Natural killer cell treated with Interleukin-12 subunit alpha and Interleukin-12 subunit beta and Interleukin-15 and Interleukin-18, amount 100 ng/mL, for 72 hours (primary cell): Measurements from ENCODE around the gene KCNAB1. TPM values are rescaled to one million over a fixed set of nuclear protein-coding genes. Genes with fewer than 3 reads are reported as not detected.
A peak's percentile ranks its signal among the peaks of the same experiment; 100 is the strongest.

Experiments used
- ATAC-seq, 2 donors: fragments of 150-1000 bp; cut with Tn5 transposase in 1 of 2; sonication (Bioruptor Pico), chemical (Tn5 transposase) in 1 of 2; 2 replicates each; pipeline ENCODE4 v1.10.0; 2021
- DNase-seq: peaks from one replicate; pipeline ENCODE4 v3.0.0; 2022; ENCODE audit warnings: low spot score
- H3K27ac Mint-ChIP-seq, 2 donors: 1 replicate in 1 of 2; 2 replicates in 1 of 2; pipeline ENCODE4 v1.8.0; 2022; ENCODE audit warnings: mixed read lengths in 2 of 2, mild to moderate bottlenecking in 1 of 2, moderate library complexity in 1 of 2
- H3K27me3 Mint-ChIP-seq, 2 donors: 1 replicate in 1 of 2; 2 replicates in 1 of 2; pipeline ENCODE4 v1.8.0; 2022; ENCODE audit warnings: mixed read lengths in 2 of 2
- H3K36me3 Mint-ChIP-seq: one replicate; pipeline ENCODE4 v1.8.0; 2022; ENCODE audit warnings: mixed read lengths
- H3K4me1 Mint-ChIP-seq, 2 donors: 1 replicate in 1 of 2; 2 replicates in 1 of 2; pipeline ENCODE4 v1.8.0; 2022; ENCODE audit warnings: low read depth in 2 of 2, mixed read lengths in 2 of 2, mild to moderate bottlenecking in 1 of 2
- H3K4me3 Mint-ChIP-seq: one replicate; pipeline ENCODE4 v1.8.0; 2022; ENCODE audit warnings: mixed read lengths
- H3K9me3 Mint-ChIP-seq: 2 replicates; pipeline ENCODE4 v1.8.0; 2022; ENCODE audit warnings: mixed read lengths
- total RNA-seq, 2 donors: library from RNA; stranded (reverse); gene quantifications; one replicate each; pipeline ENCODE4 v1.2.3, GENCODE V29; 2022

KCNAB1 gene
- total RNA-seq, 2 donors from 2014 or later: not detected

- Mint-ChIP-seq H3K4me1 (peaks cover under 1 to 5% of the 10 kb centered on the region in 2 donors), H3K4me3 (no peak overlapping the region), H3K27me3 (peaks cover 20 to 30% of the 10 kb centered on the region in 2 donors), H3K36me3 (no peaks in the 10 kb centered on the region), H3K9me3 (no peaks in the 10 kb centered on the region), H3K27ac (no peak overlapping the region)
- no peak for DNase-seq
- no peak for ATAC-seq
Observed at GRCh38 chr3:156516961-156517360, 396.6 kb downstream of the KCNAB1 start.

DNA sequence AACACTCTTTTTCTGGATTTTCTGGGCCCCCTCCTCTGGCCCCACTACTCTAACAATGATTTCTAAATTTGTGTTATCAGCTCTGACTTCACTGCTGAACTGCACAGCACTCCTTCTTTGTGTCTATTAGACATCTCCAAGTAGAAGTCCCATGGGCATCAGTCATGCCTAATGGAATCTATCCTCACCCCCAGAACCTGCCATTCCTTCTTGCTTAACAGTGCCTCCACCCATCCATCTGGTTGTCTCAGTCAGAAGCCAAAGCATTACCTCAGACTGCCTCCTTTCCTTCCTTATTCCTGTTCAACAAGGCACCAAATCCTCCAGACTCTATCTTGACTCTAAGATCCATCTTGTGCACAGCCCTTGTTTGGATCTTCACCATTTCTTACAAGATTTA lies 398.3 kb downstream of the KCNAB1 start:
- H3K27me3 Mint-ChIP-seq: peaks cover 30 to 41% of the 10 kb centered on the region in 2 donors
- ATAC-seq: no peak
- no peak overlapping the region for H3K27ac Mint-ChIP-seq
- H3K36me3 Mint-ChIP-seq: peaks cover 6% of the 10 kb centered on the region
- no peaks in the 10 kb centered on the region for H3K9me3 Mint-ChIP-seq
- H3K4me1 Mint-ChIP-seq: peaks cover 3 to 8% of the 10 kb centered on the region in 2 donors
- H3K4me3 Mint-ChIP-seq: no peak overlapping the region
- DNase-seq: no peak

DNA sequence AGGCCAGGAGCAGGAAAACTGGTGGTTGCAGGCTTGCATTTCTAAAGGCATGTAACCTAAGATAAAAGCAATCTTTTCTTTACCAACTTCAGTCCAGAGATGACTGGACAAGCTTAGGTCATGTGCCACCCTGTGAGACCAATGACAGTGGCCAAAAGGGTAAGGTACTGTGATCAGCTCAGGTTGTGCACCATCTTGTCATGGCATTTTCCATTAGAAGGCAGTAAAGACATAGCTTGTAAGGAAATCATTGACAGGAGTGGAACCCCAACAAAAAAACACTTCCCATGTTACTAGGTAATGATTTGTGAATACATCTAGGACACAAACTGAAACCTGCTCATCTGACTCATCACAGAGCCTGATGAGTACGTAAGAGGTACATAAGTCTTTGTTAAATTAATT lies 399.4 kb downstream of the KCNAB1 start:
- H3K9me3 Mint-ChIP-seq: no peaks in the 10 kb centered on the region
- H3K27ac Mint-ChIP-seq: no peak overlapping the region
- DNase-seq (no peak), ATAC-seq (peak; percentile 60 to 70)
- H3K4me3 Mint-ChIP-seq: no peak overlapping the region
- peaks cover 11 to 15% of the 10 kb centered on the region in 2 donors for H3K4me1 Mint-ChIP-seq
- peaks cover 30 to 41% of the 10 kb centered on the region in 2 donors for H3K27me3 Mint-ChIP-seq
- H3K36me3 Mint-ChIP-seq: peaks cover 6% of the 10 kb centered on the region

DNA sequence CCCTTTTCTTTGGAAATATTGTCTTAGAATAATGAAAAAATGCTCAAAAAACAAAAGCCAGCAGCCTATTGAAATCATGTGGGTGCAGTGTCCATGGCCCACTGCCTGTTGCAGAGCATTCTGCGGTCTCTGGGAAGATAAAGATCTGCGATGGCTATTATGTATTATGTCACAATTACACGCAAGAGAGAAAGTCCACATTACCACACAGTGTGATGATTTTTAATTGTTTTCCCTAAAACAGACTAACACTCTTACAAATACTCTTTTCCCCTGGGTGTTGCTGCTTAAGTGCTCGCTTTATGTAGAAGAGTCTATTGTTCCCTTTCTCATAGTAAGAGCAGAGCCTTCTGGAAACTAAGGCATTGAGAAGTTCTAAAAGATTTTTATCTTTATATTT lies 402.3 kb downstream of the KCNAB1 start:
- Mint-ChIP-seq H3K4me1 (peaks cover 14 to 17% of the 10 kb centered on the region in 2 donors), H3K27me3 (peaks cover 27 to 41% of the 10 kb centered on the region in 2 donors), H3K27ac (no peak overlapping the region), H3K36me3 (peaks cover 6% of the 10 kb centered on the region), H3K4me3 (no peak overlapping the region), H3K9me3 (no peaks in the 10 kb centered on the region)
- ATAC-seq: no peak
- no peak for DNase-seq

DNA sequence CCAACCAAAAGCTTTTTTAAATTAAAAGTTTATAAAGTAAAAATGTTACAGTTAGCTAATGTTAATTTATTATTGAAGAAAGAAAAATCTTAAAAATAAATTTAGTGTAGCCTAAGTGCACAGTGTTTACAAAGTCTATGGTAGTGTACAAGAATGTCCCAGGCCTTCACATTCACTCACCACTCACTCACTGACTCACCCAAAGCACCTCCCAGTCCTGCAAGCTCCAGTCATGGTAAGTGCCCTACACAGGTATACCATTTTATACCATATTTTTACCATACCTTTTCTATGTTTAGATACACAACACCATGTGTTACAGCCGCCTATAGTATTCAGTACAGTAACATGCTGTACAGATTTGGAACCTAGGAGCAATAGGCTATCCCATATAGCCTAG lies 405.4 kb downstream of the KCNAB1 start:
- ATAC-seq (no peak), DNase-seq (no peak)
- no peak overlapping the region for H3K4me3 Mint-ChIP-seq
- peaks cover 16 to 22% of the 10 kb centered on the region in 2 donors for H3K27me3 Mint-ChIP-seq
- H3K9me3 Mint-ChIP-seq: no peaks in the 10 kb centered on the region
- peaks cover 6% of the 10 kb centered on the region for H3K36me3 Mint-ChIP-seq
- peaks cover 14 to 17% of the 10 kb centered on the region in 2 donors for H3K4me1 Mint-ChIP-seq
- no peak overlapping the region for H3K27ac Mint-ChIP-seq

GRCh38 chr3:156527060-156527459 lies 406.7 kb downstream of the KCNAB1 start:
- H3K27ac Mint-ChIP-seq: no peak overlapping the region
- no peaks in the 10 kb centered on the region for H3K9me3 Mint-ChIP-seq
- H3K4me3 Mint-ChIP-seq: no peak overlapping the region
- peaks cover 14 to 19% of the 10 kb centered on the region in 2 donors for H3K27me3 Mint-ChIP-seq
- peaks cover 14 to 17% of the 10 kb centered on the region in 2 donors for H3K4me1 Mint-ChIP-seq
- peaks cover 6% of the 10 kb centered on the region for H3K36me3 Mint-ChIP-seq
- DNase-seq: no peak
- ATAC-seq: no peak

GRCh38 chr3:156530980-156531379 lies 410.6 kb downstream of the KCNAB1 start:
- ATAC-seq: no peak
- no peak overlapping the region for H3K27ac Mint-ChIP-seq
- DNase-seq: no peak
- peaks cover 3 to 5% of the 10 kb centered on the region in 2 donors for H3K27me3 Mint-ChIP-seq
- no peaks in the 10 kb centered on the region for H3K9me3 Mint-ChIP-seq
- no peaks in the 10 kb centered on the region for H3K36me3 Mint-ChIP-seq
- peaks cover 9 to 11% of the 10 kb centered on the region in 2 donors for H3K4me1 Mint-ChIP-seq
- H3K4me3 Mint-ChIP-seq: no peak overlapping the region

DNA sequence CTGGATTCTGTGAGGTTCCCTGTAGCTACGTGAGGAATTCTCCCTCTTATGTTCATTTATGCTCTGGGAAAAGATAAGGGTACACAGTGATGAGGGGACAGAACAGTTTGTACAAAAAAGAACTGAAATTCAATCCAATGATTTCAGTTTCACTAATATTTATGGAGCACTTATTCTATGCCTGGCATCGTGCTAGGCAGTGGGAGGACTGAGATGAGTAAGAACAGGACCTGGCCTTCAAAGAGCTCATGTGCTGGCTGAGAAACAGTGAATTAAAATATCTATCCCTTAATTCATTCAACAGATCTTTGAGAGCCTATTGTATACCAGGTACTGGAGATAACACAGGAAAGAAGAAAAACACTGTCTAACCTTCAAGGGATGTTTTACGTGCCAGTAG lies 412.4 kb downstream of the KCNAB1 start:
- Mint-ChIP-seq H3K27me3 (peaks cover 3 to 5% of the 10 kb centered on the region in 2 donors), H3K27ac (no peak overlapping the region), H3K4me3 (no peak overlapping the region), H3K4me1 (peaks cover 14 to 15% of the 10 kb centered on the region in 2 donors), H3K9me3 (no peaks in the 10 kb centered on the region), H3K36me3 (no peaks in the 10 kb centered on the region)
- ATAC-seq (no peak), DNase-seq (no peak)

DNA sequence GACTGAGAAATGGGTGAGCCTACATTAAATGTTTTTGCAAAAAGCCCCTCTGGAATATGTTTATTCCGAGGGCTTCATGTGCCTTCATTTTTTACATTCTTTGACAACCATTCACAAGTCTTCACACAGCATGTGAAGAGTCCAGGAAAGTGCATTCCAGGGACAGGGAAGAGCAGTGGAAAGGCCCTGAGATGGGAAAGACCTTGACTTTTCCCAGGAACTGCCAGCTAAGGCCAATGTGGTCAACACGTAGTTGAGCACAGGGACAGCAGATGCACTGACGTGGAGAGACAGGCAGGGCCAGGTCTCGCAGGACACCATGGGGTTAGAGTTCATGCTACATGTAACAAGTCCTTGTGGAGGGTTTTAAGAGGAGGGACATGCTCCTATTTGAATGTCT lies 412.8 kb downstream of the KCNAB1 start:
- no peak overlapping the region for H3K27ac Mint-ChIP-seq
- no peak for DNase-seq
- H3K27me3 Mint-ChIP-seq: peaks cover 0 to 3% of the 10 kb centered on the region in 2 donors
- no peaks in the 10 kb centered on the region for H3K36me3 Mint-ChIP-seq
- H3K4me1 Mint-ChIP-seq: peaks cover 14 to 15% of the 10 kb centered on the region in 2 donors
- no peak overlapping the region for H3K4me3 Mint-ChIP-seq
- H3K9me3 Mint-ChIP-seq: no peaks in the 10 kb centered on the region
- no peak for ATAC-seq

- Mint-ChIP-seq H3K4me1 (peaks cover 14 to 15% of the 10 kb centered on the region in 2 donors), H3K27ac (peak overlapping the region in 1 of 2 donors; percentile 47), H3K4me3 (no peak overlapping the region), H3K9me3 (no peaks in the 10 kb centered on the region), H3K36me3 (no peaks in the 10 kb centered on the region), H3K27me3 (no peaks in the 10 kb centered on the region)
- peak; percentile 52 to 60 for ATAC-seq
- no peak for DNase-seq
Observed at GRCh38 chr3:156535162-156535627, 414.8 kb downstream of the KCNAB1 start.

DNA sequence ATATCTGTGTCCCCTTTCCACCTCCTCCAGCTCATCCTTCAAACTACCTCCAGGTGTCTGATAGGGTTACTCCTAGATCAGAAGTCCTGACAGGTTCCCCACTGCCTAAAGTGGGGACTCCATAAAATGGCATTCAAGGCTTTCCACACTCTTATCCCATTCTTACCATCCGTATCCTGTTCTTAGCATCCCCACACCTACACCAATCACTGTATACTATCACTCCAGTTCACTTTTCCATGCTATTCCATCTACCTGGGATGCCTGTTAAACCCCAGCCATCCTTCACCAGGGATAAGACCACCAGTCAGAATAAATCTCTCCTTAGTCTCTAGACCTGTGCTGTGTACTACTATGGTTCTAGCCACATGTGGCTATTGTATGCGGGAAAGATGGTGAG lies 415.4 kb downstream of the KCNAB1 start:
- H3K4me3 Mint-ChIP-seq: no peak overlapping the region
- H3K36me3 Mint-ChIP-seq: no peaks in the 10 kb centered on the region
- no peak for ATAC-seq
- DNase-seq: no peak
- peaks cover 14 to 15% of the 10 kb centered on the region in 2 donors for H3K4me1 Mint-ChIP-seq
- no peaks in the 10 kb centered on the region for H3K27me3 Mint-ChIP-seq
- peak overlapping the region in 1 of 2 donors; percentile 47 for H3K27ac Mint-ChIP-seq
- no peaks in the 10 kb centered on the region for H3K9me3 Mint-ChIP-seq

DNA sequence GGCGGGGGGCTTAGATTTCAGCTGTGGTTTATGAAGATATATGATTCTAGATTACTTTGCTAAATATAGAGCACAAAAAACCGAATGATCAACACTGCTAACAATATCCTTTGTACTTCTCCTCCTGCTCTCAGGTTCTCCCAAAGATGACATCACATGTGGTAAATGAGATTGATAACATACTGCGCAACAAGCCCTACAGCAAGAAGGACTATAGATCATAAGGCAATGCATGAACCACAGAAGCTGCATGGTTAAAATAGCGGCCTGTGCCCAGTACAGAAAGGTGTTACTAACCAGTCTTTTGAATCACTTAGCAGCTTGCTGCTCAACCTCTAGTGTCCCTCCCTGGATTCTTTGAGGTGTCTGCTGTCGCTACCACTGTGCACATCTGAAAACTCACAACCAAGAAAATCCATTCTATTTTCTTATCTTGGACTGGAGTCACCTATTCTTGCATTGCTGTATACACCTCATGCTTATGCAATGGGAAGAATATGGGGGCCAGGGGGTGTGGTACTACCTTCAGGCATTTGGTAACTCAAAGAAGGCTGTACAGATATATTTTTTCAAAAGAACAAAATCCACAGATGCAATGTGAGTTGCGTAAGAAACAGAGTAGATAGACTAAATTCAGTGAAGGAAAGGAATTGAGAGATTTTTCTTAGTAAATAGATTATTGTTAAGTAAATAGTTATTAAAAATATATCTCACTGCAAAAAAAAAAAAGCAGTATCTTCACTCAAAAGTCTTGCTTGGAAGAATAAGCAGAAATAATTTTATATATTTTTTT lies 416.3 kb downstream of the KCNAB1 start:
- no peak for ATAC-seq

DNA sequence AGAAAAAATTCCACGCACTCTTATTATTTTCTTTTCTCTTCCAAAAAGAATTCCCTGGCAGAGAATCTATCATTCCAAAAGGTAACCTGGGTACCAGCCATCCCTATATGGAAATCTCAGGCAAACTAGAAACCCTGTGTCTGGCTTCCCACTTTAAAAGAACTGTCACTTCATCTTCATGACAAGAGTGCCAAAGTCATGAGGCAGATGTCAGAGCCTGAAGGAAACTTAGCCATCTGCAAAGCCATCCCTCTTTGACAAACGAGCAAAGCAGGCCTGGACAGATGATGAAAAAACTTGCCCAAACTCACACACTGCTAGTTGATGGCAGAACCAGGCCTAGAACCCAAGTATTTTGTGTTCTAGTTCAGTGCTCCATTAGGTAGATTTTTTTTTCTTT lies 418.7 kb downstream of the KCNAB1 start:
- no peak overlapping the region for H3K27ac Mint-ChIP-seq
- peaks cover 7% of the 10 kb centered on the region for H3K36me3 Mint-ChIP-seq
- H3K9me3 Mint-ChIP-seq: no peaks in the 10 kb centered on the region
- H3K4me3 Mint-ChIP-seq: no peak overlapping the region
- H3K27me3 Mint-ChIP-seq: no peaks in the 10 kb centered on the region
- DNase-seq (no peak), ATAC-seq (no peak)
- peaks cover 10 to 15% of the 10 kb centered on the region in 2 donors for H3K4me1 Mint-ChIP-seq

More for the DNA sequence above, 416.3 kb downstream of the KCNAB1 start:
- no peaks in the 10 kb centered on the region for H3K9me3 Mint-ChIP-seq
- H3K4me3 Mint-ChIP-seq: no peak overlapping the region
- H3K27ac Mint-ChIP-seq: no peak overlapping the region
- DNase-seq: no peak
- peaks cover 14 to 15% of the 10 kb centered on the region in 2 donors for H3K4me1 Mint-ChIP-seq
- no peaks in the 10 kb centered on the region for H3K27me3 Mint-ChIP-seq
- H3K36me3 Mint-ChIP-seq: no peaks in the 10 kb centered on the region

- H3K4me1 Mint-ChIP-seq: peaks cover 10 to 15% of the 10 kb centered on the region in 2 donors
Observed at GRCh38 chr3:156539802-156540201, 419.4 kb downstream of the KCNAB1 start.

More at GRCh38 chr3:156539802-156540201, 419.4 kb downstream of the KCNAB1 start:
- H3K4me3 Mint-ChIP-seq: no peak overlapping the region
- ATAC-seq (no peak), DNase-seq (no peak)
- H3K9me3 Mint-ChIP-seq: no peaks in the 10 kb centered on the region
- H3K27me3 Mint-ChIP-seq: no peaks in the 10 kb centered on the region
- H3K36me3 Mint-ChIP-seq: peaks cover 7% of the 10 kb centered on the region
- H3K27ac Mint-ChIP-seq: no peak overlapping the region
